Measurements from ENCODE around the gene BEST4. TPM values are rescaled to one million over a fixed set of nuclear protein-coding genes. Genes with fewer than 3 reads are reported as not detected.

Gene BEST4
- total and polyA plus RNA-seq, 2 donors (not counting 1 experiment from before 2014, with no cell fraction given) = 0.30 to 1.3 TPM

DNA sequence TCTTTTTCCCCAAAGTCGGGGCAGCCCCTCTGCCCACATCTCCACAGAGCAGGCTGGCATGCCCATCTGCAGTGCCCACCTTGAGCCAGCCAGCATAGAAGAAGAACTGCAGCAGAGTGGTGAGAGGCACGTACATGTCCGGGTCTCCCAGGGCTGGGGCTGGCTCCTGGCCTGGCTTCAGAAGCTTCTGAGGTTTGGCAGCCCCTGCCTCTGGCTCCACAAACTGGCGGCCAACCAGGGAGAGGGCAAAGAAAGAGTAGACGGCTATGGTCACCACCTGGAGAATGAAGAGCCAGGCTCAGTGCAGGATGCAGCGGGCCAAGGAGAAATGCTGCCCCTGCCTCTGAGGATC, 3.0 kb downstream of the BEST4 start:
- peak overlapping the region in 1 of 5 experiments; percentile 69 for H3K4me3 ChIP-seq (ENCODE audit: control extremely low read depth in 1 of 5, extremely low read depth in 1 of 5, insufficient read depth in 1 of 5, low read depth in 2 of 5, low read length in 4 of 5)
- peak overlapping the region; percentile 90 for H3K4me2 ChIP-seq (replicated peaks; ENCODE audit: low read depth, low read length, poor library complexity, severe bottlenecking)
- H3K4me3 Mint-ChIP-seq = peak overlapping the region; percentile 82
- POLR2A ChIA-PET = interaction anchor here (0.8 to 3.1 kb wide), 6 partner anchors 9 to 518 kb away, joined by 3 to 25 read pairs (median 6); partner anchors contain the start of genes PLK3 and RPS8
- peaks cover 4% of the 10 kb centered on the region for H4K20me1 ChIP-seq (ENCODE audit: control insufficient read depth, insufficient read depth, low read length, poor library complexity, severe bottlenecking)
- no peaks in the 10 kb centered on the region for H3K9me3 ChIP-seq (ENCODE audit: control extremely low read depth in 1 of 3, control insufficient read depth in 2 of 3, insufficient read depth in 1 of 3, low read length in 2 of 3)
- H3K9ac ChIP-seq (ENCODE audit: low read length) = peak overlapping the region; percentile 64
- no peaks in the 10 kb centered on the region for H3K27me3 ChIP-seq (replicated peaks in 1 of 4; ENCODE audit: control extremely low read depth in 1 of 4, control insufficient read depth in 3 of 4, insufficient read depth in 4 of 4, low read length in 3 of 4)
- no peak for DNase-seq
- intact Hi-C loops (cut with micrococcal nuclease) = loop anchor here (5.0 kb wide), 2 partner anchors 202 to 902 kb away; partner anchors contain the start of genes EIF2B3, GPBP1L1 and TMEM69
- H3K36me3 ChIP-seq (replicated peaks in 1 of 2; ENCODE audit: control extremely low read depth in 1 of 2, control insufficient read depth in 1 of 2, extremely low read depth in 1 of 2, insufficient read depth in 2 of 2, low read length in 1 of 2) = peaks cover 0 to 15% of the 10 kb centered on the region in 2 experiments
- no peaks in the 10 kb centered on the region for H3K79me2 ChIP-seq (ENCODE audit: control insufficient read depth, insufficient read depth, low read length)
- TF ChIP-seq EZH2 (IDR thresholded peaks at IDR 0.05; ENCODE audit: borderline replicate concordance, insufficient read depth, low read depth, low read length, poor library complexity, severe bottlenecking) = no peak
- TF ChIP-seq, protein P1, sequence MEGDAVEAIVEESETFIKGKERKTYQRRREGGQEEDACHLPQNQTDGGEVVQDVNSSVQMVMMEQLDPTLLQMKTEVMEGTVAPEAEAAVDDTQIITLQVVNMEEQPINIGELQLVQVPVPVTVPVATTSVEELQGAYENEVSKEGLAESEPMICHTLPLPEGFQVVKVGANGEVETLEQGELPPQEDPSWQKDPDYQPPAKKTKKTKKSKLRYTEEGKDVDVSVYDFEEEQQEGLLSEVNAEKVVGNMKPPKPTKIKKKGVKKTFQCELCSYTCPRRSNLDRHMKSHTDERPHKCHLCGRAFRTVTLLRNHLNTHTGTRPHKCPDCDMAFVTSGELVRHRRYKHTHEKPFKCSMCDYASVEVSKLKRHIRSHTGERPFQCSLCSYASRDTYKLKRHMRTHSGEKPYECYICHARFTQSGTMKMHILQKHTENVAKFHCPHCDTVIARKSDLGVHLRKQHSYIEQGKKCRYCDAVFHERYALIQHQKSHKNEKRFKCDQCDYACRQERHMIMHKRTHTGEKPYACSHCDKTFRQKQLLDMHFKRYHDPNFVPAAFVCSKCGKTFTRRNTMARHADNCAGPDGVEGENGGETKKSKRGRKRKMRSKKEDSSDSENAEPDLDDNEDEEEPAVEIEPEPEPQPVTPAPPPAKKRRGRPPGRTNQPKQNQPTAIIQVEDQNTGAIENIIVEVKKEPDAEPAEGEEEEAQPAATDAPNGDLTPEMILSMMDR (IDR thresholded peaks at IDR 0.05) = no peak
- no peaks in the 10 kb centered on the region for H3K9me3 Mint-ChIP-seq (ENCODE audit: insufficient read depth)
- peak overlapping the region; percentile 85 for H2AFZ ChIP-seq (ENCODE audit: insufficient read depth, low read depth, low read length, poor library complexity, severe bottlenecking)
- H3K4me1 ChIP-seq (ENCODE audit: control insufficient read depth in 2 of 2, insufficient read depth in 2 of 2, low read length in 2 of 2) = peaks cover 25 to 34% of the 10 kb centered on the region in 2 donors
- no peak overlapping the region for H3K27ac ChIP-seq (ENCODE audit: low read length in 2 of 2)
- CTCF ChIA-PET = interaction anchor here (0.6 to 5.5 kb wide), 11 partner anchors 9 to 704 kb away, joined by 3 to 44 read pairs (median 4); partner anchors contain the start of genes BTBD19, HECTD3, PLK3 and RNU5D-1
- H3K4me1 Mint-ChIP-seq = peaks cover 35% of the 10 kb centered on the region
- H3K27ac Mint-ChIP-seq = peak overlapping the region; percentile 78
- WGBS (ENCODE audit: insufficient coverage) = 86% methylated on average over 6 of the region's 6 CpGs
- H3K27me3 Mint-ChIP-seq = no peaks in the 10 kb centered on the region
- no peak for ATAC-seq (ENCODE audit: low read depth)
